ENCODE data around the gene PURA. TPM values are rescaled to one million over a fixed set of nuclear protein-coding genes. Genes with fewer than 3 reads are reported as not detected.

PURA gene
- total RNA-seq, 1 donor from 2014 or later = 7.8 TPM

GRCh38 chr5:140162781-140163180 lies 48.9 kb downstream of the PURA start:
- no peak for DNase-seq

GRCh38 chr5:140165101-140165922 lies 51.4 kb downstream of the PURA start:
- peak; percentile 34 for DNase-seq

DNA sequence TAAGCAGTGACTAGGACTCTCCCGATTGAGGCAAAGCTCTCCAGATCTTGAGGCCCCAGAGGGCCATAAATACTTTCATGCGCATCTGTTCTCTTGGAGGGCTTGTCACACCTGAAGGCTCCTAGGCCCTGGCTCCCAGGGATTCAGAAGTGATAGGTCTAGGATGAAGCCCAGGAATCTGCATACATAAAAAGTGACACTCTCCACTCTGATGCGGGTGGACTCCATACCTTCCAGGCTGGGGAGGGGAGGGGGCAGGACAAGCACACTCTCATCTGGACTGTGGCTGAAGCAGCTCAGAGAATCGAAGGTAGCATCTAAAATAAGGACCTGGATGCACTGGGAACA lies 52.0 kb downstream of the PURA start:
- no peak for DNase-seq

GRCh38 chr5:140166911-140167310 lies 53.0 kb downstream of the PURA start:
- DNase-seq = no peak

GRCh38 chr5:140168371-140168770 lies 54.5 kb downstream of the PURA start:
- DNase-seq = no peak

- DNase-seq = peak; percentile 33
Measured at GRCh38 chr5:140169410-140169809, 55.5 kb downstream of the PURA start.

GRCh38 chr5:140172483-140172882 lies 58.6 kb downstream of the PURA start:
- DNase-seq = no peak

DNA sequence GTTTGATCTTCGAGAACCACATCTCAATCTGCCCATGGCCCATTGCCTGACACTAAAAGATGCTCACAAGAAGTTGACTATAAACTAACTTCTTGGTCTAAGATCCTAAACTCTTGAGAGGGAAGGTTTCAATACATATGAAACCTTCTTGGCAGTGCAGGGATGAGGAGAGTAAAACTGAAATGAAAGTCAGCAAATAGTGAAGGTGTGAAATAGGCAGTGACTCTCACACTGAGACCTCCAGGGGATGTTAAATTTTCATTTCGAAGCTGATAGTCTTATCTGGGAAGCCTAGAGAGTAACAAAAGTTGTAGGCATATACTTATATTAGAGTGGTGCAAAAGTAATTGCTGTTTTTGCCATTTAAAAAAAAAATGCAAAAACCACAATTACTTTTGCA lies 60.1 kb downstream of the PURA start:
- no peak for DNase-seq

DNA sequence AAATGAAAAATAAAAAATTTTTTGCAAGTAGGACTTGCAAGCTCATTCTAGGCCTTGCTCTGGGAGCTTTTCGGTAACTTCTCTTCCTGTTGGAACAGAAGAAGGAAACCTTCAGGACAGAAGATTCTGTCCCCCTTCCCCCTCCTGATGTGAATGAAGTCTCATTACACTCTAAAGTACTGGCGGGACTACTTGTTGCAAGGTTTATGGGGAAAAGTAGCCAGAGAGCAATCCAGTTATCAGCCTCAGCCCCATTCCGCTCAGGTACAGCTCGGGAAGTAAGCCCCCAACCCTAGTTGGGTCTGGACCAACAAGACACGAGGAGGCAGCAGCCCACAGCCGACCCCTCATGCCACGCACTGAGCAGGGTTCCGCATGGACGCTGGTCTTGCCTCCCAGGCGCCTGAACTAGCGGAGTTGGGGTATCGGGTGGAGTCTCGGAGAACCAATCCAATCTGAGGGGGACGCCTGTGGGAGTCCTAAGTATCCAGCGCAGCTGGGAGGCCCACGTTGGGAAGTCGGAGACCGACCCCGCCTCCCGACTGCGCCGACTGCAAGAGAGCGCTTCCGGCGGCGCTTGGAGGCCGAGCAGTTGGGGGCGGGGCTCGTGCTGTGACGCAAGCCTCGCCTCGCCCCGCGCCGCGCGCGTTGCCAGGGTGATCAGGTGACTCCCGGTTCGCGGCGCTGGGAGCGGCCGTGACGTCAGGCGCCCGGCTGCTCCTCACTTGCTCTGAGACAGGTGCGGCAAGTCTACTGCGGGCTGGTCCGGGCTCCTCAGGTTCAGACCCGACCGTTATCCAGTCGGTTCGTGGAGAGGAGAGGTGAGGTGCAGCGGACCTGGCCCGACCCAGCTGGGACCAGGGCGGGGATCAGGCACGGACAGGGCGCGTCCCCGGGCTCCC lies 60.8 kb downstream of the PURA start, which contains the start of gene CYSTM1:
Gene CYSTM1, plus strand, starts transcription at position 724 of the 902 bp plus-strand sequence. CDS start 19,278 bp downstream, outside the sequence.
- peak; percentile 96 for DNase-seq

Other genes starting within 250 kb of the PURA start
- 0.51 TPM in 2 replicates for gene NRG2, start 70.8 kb upstream of the PURA start, total RNA-seq
- 5.0 and 5.8 TPM in 2 replicates for gene IGIP, start 11.8 kb downstream of the PURA start, total RNA-seq
- 8.7 and 8.8 TPM in 2 replicates for gene CYSTM1, start 61.1 kb downstream of the PURA start, total RNA-seq
- 72.7 and 99.9 TPM in 2 replicates for gene PFDN1, start 189.0 kb downstream of the PURA start, total RNA-seq
- gene HBEGF, start 232.5 kb downstream of the PURA start, total RNA-seq = 30.6 and 33.4 TPM in 2 replicates
- gene SLC4A9, start 246.1 kb downstream of the PURA start, total RNA-seq = not detected in 2 replicates

Measured in dermis blood vessel endothelial cell (primary cell).